NCI-H2196 (cell line): ENCODE measurements around the gene SENP5.
"Not testable (repeated sequence)": the region's sequence is repeated elsewhere in the genome, so short reads cannot be mapped to it uniquely, and the experiment has no call there.

Source experiments
- DNase-seq: peaks from one replicate; lab custom pipeline; 2025; ENCODE audit not compliant: unreplicated experiment; lab: John Stamatoyannopoulos, UW

The SENP5 gene, protein sequence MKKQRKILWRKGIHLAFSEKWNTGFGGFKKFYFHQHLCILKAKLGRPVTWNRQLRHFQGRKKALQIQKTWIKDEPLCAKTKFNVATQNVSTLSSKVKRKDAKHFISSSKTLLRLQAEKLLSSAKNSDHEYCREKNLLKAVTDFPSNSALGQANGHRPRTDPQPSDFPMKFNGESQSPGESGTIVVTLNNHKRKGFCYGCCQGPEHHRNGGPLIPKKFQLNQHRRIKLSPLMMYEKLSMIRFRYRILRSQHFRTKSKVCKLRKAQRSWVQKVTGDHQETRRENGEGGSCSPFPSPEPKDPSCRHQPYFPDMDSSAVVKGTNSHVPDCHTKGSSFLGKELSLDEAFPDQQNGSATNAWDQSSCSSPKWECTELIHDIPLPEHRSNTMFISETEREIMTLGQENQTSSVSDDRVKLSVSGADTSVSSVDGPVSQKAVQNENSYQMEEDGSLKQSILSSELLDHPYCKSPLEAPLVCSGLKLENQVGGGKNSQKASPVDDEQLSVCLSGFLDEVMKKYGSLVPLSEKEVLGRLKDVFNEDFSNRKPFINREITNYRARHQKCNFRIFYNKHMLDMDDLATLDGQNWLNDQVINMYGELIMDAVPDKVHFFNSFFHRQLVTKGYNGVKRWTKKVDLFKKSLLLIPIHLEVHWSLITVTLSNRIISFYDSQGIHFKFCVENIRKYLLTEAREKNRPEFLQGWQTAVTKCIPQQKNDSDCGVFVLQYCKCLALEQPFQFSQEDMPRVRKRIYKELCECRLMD

DNA sequence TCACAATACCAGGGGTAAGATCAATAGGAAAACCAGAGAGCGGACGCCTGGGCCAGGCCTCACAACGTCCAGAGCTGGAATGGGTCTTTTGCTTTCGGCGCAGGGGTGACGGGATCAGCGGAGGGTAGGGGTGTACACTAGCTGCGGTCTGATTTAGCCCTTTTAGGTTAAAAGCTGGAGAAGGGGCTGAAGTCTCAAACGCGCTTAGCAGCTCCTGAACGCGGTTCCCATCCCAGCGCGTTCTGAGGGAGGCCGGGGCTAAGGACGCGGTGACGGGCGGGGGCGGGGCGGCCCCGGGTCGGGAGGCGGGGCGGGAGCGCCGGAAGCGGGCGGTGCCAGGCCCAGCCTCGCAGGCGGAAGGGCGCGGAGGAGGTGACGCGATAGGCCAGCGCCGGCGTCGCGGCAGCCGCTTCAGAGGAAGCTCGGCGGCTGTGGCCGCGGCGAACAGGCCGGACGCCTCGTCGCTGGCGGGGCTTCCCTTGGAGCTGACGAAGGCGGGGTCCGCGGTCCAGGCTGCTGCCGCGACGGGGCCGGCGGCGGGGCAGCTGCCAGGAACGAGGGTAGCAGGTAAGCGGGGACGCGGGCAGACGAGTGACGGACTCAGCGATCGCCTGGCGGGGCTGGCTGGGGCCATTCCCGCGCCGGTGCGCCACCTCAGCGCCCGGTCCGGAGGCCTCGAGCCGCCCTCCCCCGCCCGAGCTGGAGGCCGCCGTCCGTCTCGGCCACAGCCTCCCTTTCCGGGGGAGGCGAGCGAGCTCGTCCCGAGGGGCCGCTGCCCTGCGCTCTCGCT lies at the start of gene SENP5:
SENP5 (plus strand) TSS at position 414 of the 790 bp plus-strand sequence. CDS start 17,262 bp downstream, outside the sequence.
- DNase-seq = peak; percentile 99

DNA sequence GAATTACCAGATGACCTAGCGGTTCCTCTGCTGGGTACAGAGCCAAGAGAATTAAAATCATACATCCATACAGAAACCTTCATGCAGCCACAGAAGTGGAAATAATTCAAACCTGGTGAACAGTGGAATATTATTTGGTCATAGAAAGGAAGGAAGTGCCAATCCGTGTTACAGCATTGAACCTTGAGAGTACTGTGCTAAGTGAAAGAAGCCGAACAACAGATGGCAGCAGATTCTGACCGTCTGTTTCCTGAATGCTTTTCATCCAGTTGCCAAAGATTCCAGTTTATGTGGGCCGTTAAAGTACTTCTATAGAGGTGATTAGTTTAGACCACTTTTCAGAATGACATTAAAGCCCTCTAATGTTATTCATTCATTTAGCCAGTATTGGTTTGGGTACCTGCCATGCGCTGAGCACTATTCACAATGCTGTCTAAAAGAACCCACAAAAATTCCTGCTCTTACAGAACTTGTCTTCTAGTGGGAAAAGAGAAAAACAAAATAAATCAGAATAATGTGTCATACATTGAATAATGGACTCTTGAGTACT lies 45.8 kb upstream of the SENP5 start:
- DNase-seq = no peak

DNA sequence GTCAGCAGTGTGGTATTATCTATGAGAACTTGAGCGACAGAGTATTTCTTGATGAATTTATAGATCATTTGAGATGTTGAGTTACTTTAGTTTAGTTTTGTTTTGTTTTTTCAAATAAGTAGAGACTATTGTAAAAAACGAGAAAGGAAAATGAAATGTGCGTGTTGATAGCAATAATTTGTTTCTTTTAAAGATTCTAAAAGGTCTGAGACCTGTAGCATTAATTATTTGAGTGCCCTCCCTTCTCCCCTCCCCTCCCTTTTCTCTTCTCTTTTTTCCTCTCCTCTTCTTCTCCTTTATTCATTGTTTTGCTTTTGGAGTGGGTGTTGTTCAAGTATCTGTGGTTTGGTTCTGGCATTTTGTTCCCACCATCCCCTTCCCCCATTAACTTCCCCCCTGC lies 38.1 kb upstream of the SENP5 start:
- not testable (repeated sequence) for DNase-seq

DNA sequence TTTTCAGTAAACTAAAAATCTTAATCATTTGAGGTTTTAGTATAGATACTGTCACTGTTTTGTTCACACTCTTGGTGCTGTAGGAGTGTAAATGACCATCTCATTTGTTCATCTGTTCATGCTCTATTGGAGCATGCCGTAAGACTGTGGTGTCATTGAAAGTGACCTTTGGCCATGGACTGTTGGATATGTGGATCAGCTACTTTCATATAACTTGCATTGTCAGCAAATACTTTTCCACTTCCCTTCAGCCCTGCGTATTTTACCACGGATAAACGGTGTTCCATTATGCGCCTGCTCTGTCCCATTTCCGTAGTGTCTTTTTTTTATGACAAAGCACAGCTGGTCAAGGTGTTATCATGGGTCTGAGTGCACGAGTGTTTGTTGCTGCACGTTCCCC lies 32.6 kb upstream of the SENP5 start:
- DNase-seq = no peak

GRCh38 chr3:196836626-196837025 lies 31.1 kb upstream of the SENP5 start:
- not testable (repeated sequence) for DNase-seq

GRCh38 chr3:196837819-196838420 lies 29.8 kb upstream of the SENP5 start:
- peak; percentile 52 for DNase-seq

DNA sequence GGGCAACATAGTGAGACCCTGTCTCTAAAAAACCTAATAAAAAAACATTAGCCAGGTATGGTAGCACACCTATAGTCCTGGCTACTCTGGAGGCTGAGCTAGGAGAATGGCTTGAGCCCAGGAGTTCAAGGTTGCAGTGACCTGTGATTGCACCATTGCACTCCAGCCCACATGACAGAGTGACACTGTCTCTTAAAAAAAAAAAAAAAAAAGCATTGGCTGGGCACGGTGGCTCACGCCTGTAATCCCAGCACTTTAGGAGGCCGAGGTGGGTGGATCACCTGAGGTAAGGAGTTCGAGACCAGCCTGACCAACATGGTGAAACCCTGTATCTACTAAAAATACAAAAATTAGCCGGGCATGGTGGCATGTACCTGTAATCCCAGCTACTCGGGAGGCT lies 28.4 kb upstream of the SENP5 start:
- not testable (repeated sequence) for DNase-seq

DNA sequence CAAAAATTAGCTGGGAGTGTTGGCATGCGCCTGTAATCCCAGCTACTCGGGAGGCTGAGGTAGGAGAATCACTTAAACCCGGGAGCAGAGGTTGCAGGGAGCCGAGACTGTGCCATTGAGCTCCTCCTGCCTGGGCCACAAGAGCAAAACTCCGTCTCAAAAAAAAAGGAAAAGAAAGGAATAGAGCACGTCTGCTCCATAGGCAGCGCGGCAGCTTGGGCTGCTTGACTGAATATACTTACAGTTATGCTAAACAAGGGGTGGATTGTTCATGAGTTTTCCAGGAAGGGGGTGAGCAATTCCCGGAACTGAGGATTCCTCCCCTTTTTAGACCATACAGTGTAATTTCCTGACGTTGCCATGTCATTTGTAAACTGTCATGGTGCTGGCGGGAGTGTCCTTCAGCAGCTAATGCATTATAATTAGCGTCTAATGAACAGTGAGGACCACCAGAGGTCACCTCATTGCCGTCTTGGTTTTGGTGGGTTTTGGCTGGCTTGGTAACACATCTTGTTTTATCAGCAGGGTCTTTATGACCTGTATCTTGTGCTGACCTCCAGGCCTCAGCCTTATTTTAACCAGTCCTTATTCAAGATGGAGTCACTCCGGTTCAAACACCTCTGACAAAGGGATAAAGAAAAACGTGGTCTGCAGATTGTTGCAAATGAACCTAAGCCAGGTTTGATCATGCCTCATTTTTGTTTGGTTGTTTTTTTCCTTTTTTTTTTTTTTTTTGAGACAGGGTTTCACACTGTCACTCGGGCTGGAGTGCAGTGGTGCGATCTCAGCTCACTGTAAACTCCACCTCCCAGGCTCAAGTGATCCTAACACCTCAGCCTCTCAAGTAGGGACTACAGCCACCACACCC lies 24.9 kb upstream of the SENP5 start:
- no peak for DNase-seq

DNA sequence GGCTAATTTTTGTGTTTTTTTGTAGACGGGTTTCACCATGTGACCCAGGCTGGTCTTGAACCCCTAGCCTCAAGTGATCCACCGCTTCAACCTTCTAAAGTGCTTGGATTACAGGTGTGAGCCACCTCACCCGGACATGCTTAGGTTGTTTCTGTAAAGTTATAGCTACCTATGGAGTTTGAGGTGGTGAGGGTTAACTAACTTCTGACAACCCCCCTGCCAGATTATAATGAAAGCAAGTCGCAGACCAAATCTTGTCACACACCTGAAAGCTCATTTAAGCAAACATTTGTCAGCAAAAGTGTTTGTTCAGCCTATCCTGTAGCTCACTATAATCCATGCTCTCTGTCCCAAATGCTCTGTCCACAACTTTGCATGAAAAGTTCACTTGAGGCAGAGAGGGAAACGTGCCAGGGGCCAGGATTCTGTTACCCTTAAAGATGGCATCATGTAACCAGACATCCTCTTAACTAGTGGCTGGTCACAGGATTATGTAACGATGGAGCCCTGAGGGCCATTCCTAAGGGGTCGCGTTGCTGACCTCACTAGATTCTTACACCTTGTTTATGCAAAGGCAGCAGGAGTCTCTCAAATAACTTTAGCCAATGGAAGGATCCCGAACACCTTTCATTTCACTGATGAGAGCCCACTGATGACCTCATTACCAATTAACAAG lies 24.1 kb upstream of the SENP5 start:
- no peak for DNase-seq

- DNase-seq = not testable (repeated sequence)
Observed at GRCh38 chr3:196844235-196845219, 23.2 kb upstream of the SENP5 start.

DNA sequence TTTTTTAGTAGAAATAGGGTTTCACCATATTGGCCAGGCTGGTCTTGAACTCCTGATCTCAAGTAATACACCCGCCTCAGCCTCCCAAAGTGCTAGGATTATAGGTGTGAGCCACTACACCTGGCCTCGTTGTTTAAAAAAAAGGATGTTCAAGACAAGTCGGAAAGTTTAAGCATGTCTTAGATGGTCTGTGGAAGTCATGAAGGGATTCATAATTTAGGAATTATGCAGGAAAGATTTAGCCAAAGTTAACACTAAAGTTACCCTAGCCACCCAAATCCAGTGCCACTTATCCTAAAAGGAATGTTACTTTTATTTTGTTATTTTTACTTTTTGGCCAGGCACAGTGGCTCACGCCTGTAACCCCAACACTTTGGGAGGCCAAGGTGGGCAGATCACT lies 19.3 kb upstream of the SENP5 start:
- not testable (repeated sequence) for DNase-seq

- DNase-seq = no peak
Observed at GRCh38 chr3:196849180-196849741, 18.5 kb upstream of the SENP5 start.

DNA sequence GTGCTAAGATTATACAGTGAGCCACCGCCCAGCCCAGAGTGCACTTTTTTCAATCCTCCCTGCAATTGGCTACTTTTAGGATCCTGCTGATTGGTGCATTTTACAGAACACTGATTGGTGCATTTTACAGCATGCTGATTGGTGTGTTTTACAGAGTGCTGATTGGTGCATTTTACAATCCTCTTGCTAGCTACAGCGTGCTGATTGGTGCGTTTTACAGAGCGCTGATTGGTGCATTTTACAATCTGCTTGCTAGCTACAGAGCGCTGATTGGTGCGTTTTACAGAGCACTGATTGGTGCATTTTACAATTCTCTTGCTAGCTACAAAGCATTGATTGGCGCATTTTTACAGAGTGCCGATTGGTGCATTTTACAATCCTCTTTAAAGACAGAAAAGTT lies 4.7 kb upstream of the SENP5 start:
- not testable (repeated sequence) for DNase-seq

DNA sequence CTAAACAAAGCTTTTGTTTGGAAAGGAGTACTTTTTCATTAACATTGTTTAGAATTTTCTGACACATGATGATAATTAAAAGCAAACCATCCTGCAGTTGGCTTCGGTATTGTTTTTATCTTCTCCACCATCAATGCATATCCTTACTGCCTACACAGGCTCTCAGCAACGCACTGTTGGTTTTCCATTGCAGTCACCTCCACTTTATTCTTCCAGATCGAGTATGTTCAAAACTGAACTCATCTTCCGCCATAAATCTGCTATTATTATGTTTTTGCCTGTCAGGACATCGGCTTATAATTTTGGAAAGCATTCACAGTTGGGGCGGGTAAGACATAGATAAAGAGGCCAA lies 589 bp upstream of the SENP5 start:
- DNase-seq = peak; percentile 70

- no peak for DNase-seq
Observed at GRCh38 chr3:196868297-196868661, 559 bp downstream of the SENP5 start.

- no peak for DNase-seq
Observed at GRCh38 chr3:196872316-196872715, 4.6 kb downstream of the SENP5 start.

GRCh38 chr3:196874511-196875094 lies 6.9 kb downstream of the SENP5 start:
- DNase-seq = not testable (repeated sequence)
